ENCODE data around the gene CASKIN2. TPM values are rescaled to one million over a fixed set of nuclear protein-coding genes. Genes with fewer than 3 reads are reported as not detected.

The CASKIN2 gene
- total RNA-seq, 1 donor: 0.10 TPM

DNA sequence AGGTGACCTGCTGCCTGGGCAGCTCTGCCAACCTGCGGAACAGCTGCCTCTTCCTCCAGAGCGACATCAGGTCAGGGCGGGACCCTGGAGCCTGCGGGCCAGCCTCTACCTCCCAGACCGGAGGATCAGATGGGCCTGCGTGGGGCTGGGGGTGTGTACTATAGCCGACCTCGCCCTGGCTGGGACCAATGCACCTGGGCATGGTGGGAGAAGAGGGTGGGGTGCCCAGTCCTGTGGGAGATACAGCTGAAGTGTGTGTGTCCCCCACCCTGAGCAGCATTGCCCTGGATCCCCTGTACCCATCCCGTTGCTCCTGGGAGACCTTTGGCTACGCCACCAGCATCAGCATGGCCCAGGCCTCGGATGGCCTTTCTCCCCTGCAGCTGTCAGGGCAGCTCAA, 19.3 kb downstream of the CASKIN2 start:
- H3K9me3 ChIP-seq (ENCODE audit: low read depth, low read length): no peaks in the 10 kb centered on the region
- no peaks in the 10 kb centered on the region for H3K4me1 ChIP-seq (ENCODE audit: insufficient read depth, low read length)
- H3K4me3 ChIP-seq (ENCODE audit: low read length): no peak overlapping the region
- no peaks in the 10 kb centered on the region for H3K27me3 ChIP-seq (ENCODE audit: insufficient read depth, low read length)

DNA sequence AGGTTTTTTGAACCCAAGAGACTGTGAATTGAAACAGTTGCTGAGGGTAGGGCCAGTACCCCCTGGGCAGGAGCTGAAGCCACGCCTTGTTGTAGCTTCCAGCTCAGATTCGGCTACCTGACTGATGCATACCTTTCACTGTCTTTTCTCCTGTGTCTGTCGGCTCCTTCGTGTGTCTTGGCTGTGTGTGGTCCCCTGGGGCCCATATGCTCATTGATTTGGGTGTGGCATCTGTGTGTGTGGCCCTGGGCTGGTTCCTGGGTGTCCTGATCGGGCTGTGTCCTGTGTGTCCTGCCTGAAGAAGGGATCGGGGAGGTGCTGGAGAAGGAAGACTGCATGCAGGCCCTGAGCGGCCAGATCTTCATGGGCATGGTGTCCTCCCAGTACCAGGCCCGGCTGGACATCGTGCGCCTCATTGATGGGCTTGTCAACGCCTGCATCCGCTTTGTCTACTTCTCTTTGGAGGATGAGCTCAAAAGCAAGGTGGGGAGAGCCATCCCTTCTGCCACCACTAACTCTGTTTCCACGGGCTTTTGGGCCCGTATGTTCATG, 20.9 kb downstream of the CASKIN2 start:
- Histone ChIP-seq H3K27me3 (ENCODE audit: insufficient read depth, low read length) (no peaks in the 10 kb centered on the region), H3K4me3 (ENCODE audit: low read length) (no peak overlapping the region), H3K9me3 (ENCODE audit: low read depth, low read length) (no peaks in the 10 kb centered on the region), H3K4me1 (ENCODE audit: insufficient read depth, low read length) (no peaks in the 10 kb centered on the region)

GRCh38 chr17:75493476-75494129, 21.7 kb downstream of the CASKIN2 start:
- Histone ChIP-seq H3K27me3 (ENCODE audit: insufficient read depth, low read length) (no peaks in the 10 kb centered on the region), H3K4me3 (ENCODE audit: low read length) (no peak overlapping the region), H3K4me1 (ENCODE audit: insufficient read depth, low read length) (no peaks in the 10 kb centered on the region), H3K9me3 (ENCODE audit: low read depth, low read length) (no peaks in the 10 kb centered on the region)

DNA sequence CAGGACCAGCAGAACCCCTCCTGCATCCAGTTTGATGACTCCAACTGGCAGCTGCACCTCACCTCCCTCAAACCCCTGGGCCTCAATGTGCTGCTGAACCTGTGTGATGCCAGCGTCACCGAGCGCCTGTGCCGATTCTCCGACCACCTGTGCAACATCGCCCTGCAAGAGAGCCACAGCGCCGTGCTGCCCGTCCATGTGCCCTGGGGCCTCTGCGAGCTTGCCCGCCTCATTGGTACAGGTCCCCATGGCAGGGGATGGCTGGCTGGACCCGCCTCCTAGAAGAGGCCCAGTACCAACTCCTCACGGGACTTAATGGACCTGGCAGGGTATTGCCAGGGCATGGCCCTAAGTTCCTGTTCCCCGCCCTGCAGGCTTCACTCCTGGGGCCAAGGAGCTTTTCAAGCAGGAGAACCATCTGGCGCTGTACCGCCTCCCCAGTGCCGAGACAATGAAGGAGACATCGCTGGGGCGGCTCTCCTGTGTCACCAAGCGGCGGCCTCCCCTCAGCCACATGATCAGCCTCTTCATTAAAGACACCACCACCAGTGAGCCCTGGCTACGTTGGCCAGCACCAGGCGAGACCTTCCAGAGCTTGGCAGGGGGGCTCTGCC, 22.7 kb downstream of the CASKIN2 start:
- Histone ChIP-seq H3K4me3 (ENCODE audit: low read length) (no peak overlapping the region), H3K27me3 (ENCODE audit: insufficient read depth, low read length) (no peaks in the 10 kb centered on the region), H3K4me1 (ENCODE audit: insufficient read depth, low read length) (peaks cover 9% of the 10 kb centered on the region), H3K9me3 (ENCODE audit: low read depth, low read length) (no peaks in the 10 kb centered on the region)

- Histone ChIP-seq H3K27me3 (ENCODE audit: insufficient read depth, low read length) (no peaks in the 10 kb centered on the region), H3K4me1 (ENCODE audit: insufficient read depth, low read length) (peaks cover 18% of the 10 kb centered on the region), H3K9me3 (ENCODE audit: low read depth, low read length) (no peaks in the 10 kb centered on the region), H3K4me3 (ENCODE audit: low read length) (no peak overlapping the region)
Observed at GRCh38 chr17:75491680-75492079, 23.7 kb downstream of the CASKIN2 start.

DNA sequence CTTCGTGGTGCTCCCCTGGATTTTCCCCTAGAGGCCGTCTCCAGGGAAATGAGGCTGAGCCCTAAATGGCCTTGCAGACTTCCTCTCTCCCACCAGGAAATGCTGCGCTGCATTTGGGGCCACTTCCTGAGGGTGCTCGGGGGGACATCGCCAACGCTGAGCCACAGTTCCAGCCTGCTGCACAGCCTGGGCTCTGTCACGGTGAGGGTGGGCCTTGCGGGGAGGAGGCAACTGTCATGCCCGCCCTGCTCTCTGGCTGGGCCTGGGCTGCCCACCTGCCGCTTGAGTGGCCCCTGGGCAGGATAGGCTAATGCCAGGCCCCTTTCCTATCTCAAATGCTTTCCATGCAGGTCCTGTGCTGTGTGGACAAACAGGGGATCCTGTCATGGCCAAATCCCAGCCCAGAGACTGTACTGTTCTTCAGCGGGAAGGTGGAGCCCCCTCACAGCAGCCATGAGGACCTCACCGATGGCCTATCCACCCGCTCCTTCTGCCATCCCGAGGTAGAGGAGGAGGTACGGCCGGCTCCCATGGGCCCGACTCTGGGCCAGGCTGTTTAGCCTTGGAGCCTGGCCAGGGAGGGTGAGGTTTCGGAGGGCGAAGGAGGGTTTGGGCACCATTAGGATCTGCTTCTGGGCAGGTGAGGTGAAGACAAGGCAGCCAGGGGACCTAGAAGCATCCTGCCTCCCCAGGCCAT, 24.2 kb downstream of the CASKIN2 start:
- no peaks in the 10 kb centered on the region for H3K27me3 ChIP-seq (ENCODE audit: insufficient read depth, low read length)
- no peak overlapping the region for H3K4me3 ChIP-seq (ENCODE audit: low read length)
- peaks cover 24% of the 10 kb centered on the region for H3K4me1 ChIP-seq (ENCODE audit: insufficient read depth, low read length)
- no peaks in the 10 kb centered on the region for H3K9me3 ChIP-seq (ENCODE audit: low read depth, low read length)

GRCh38 chr17:75490173-75490743, 25.1 kb downstream of the CASKIN2 start:
- H3K27me3 ChIP-seq (ENCODE audit: insufficient read depth, low read length): no peaks in the 10 kb centered on the region
- no peak overlapping the region for H3K4me3 ChIP-seq (ENCODE audit: low read length)
- H3K9me3 ChIP-seq (ENCODE audit: low read depth, low read length): no peaks in the 10 kb centered on the region
- H3K4me1 ChIP-seq (ENCODE audit: insufficient read depth, low read length): peaks cover 25% of the 10 kb centered on the region

DNA sequence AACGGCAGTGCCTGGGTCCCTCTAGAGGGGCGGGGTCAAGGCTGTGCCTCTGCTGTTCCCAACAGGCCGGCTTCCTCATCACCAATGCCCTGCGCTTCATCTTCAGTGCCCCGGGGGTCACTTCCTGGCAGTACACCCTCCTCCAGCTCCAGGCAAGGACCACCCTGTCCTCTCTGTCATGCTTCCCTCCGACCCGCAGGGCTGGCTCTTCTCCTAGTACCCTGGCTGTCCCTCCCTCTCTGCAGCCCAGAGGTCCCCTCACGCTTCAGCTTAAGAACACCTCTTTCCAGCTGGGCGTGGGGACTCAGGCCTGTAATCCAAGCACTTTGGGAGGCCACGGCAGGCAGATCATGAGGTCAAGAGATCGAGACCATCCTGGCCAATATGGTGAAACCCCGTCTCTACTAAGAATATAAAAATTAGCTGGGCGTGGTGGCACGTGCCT, 25.8 kb downstream of the CASKIN2 start:
- no peaks in the 10 kb centered on the region for H3K27me3 ChIP-seq (ENCODE audit: insufficient read depth, low read length)
- no peaks in the 10 kb centered on the region for H3K9me3 ChIP-seq (ENCODE audit: low read depth, low read length)
- peaks cover 25% of the 10 kb centered on the region for H3K4me1 ChIP-seq (ENCODE audit: insufficient read depth, low read length)
- no peak overlapping the region for H3K4me3 ChIP-seq (ENCODE audit: low read length)

DNA sequence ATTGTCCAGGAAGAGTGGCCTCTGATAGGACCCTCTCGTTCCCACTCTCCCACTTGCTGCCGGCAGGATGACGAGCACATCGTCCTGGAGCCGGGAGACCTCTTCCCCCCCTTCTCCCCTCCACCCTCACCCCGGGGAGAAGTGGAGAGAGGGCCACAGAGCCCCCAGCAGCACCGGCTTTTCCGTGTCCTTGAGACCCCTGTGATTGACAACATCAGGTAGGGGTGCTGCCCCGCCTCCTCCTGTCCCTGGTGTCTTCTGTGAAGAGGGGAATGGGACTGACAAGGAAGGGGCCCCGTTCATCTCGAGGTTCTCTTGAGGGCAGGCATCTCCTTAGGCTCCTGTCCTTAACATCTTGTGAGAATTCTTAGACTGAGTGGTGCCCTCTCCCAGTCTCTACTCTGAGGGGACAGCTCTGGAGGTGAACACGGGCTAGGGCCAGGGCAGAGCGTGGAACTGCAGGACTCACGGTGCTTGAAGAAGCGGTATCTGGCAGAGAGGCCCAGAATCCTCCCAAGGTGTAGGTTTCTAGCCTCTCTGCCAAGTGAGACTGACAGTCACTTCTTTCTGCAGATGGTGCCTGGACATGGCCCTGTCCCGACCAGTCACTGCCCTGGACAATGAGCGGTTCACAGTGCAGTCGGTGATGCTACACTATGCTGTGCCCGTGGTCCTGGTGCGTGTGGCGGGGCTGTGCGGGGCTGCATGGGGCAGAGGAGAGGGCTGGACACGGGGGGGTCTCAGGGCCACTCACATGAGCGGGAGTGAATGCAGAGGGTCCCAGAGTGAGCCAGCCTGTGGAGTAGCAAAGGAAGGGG, 26.4 kb downstream of the CASKIN2 start:
- H3K9me3 ChIP-seq (ENCODE audit: low read depth, low read length): no peaks in the 10 kb centered on the region
- H3K4me3 ChIP-seq (ENCODE audit: low read length): no peak overlapping the region
- no peaks in the 10 kb centered on the region for H3K27me3 ChIP-seq (ENCODE audit: insufficient read depth, low read length)
- peaks cover 25% of the 10 kb centered on the region for H3K4me1 ChIP-seq (ENCODE audit: insufficient read depth, low read length)

DNA sequence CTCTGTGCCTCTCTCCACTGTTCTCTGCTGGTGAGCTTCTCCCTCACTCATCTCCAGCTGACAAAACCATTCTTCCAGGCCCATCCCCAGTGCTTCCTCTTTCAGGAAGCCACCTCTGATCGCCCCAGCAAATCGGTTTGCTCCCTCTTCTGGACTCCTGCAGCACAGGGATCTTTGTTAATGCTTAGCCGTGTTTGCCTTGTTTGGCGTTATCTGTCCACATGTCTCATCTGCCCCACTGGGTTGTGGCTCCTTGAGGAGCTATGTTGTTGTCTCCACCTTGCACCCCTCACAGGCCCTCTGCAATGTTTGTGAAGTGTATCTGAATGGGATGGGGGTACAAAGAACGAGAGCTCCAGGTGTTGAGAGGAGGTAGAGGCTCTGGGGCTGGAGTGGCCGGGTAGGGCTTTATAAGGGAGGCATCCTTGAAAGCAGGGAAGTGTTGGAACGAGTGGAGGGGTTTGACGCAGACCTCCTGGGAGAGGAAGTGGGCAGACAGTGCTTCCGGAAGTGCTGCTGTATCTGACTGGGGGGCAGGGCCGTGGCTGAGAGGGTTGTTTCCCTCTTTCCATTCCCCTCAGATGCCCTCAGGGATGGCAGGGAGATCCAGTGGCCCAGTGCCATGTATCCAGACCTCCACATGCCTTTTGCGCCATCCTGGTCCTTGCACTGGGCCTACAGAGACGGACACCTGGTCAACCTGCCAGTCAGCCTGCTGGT, 27.8 kb downstream of the CASKIN2 start:
- H3K9me3 ChIP-seq (ENCODE audit: low read depth, low read length): no peaks in the 10 kb centered on the region
- peaks cover 25% of the 10 kb centered on the region for H3K4me1 ChIP-seq (ENCODE audit: insufficient read depth, low read length)
- H3K27me3 ChIP-seq (ENCODE audit: insufficient read depth, low read length): no peaks in the 10 kb centered on the region
- H3K4me3 ChIP-seq (ENCODE audit: low read length): no peak overlapping the region

GRCh38 chr17:75486951-75487350, 28.4 kb downstream of the CASKIN2 start:
- no peaks in the 10 kb centered on the region for H3K27me3 ChIP-seq (ENCODE audit: insufficient read depth, low read length)
- no peaks in the 10 kb centered on the region for H3K9me3 ChIP-seq (ENCODE audit: low read depth, low read length)
- H3K4me1 ChIP-seq (ENCODE audit: insufficient read depth, low read length): peaks cover 25% of the 10 kb centered on the region
- H3K4me3 ChIP-seq (ENCODE audit: low read length): no peak overlapping the region

DNA sequence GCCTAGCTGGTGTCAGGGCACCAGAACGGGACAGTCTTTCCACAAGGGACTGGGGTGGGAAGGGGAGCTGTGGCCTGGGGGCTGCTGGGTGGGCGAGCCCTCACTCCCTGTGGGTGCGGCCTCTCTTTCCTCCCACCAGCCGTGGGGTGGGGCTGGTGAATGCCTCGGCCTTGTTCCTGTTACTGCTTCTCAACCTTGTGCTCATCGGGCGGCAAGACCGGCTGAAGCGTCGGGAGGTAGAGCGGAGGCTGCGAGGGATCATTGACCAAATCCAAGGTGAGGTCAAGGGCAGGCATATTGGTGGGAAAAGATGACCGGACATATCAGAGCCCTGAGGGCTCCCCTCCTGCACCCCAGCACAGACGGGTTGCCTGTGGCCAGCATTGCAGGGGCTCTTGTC, 29.2 kb downstream of the CASKIN2 start:
- Histone ChIP-seq H3K4me3 (ENCODE audit: low read length) (no peak overlapping the region), H3K9me3 (ENCODE audit: low read depth, low read length) (no peaks in the 10 kb centered on the region), H3K4me1 (ENCODE audit: insufficient read depth, low read length) (peaks cover 25% of the 10 kb centered on the region), H3K27me3 (ENCODE audit: insufficient read depth, low read length) (no peaks in the 10 kb centered on the region)

DNA sequence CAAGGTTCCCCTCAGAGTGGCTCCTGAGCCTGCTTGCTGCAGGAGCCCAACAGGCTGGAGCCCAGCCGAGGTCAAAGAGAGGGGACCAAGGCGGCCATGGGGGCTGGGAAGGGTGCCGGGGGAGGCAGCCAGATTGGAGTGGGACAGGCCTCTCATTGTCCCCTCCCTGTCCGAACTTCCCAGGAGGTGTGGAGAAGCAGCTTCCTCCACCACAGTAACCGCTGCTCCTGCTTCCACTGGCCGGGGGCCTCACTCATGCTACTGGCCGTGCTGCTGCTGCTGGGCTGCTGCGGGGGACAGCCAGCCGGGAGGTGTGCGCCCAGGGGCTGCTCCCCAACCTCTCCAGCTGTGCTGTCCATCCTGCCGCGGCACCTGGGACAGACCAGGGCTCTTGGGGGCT, 29.6 kb downstream of the CASKIN2 start:
- Histone ChIP-seq H3K9me3 (ENCODE audit: low read depth, low read length) (no peaks in the 10 kb centered on the region), H3K4me3 (ENCODE audit: low read length) (no peak overlapping the region), H3K4me1 (ENCODE audit: insufficient read depth, low read length) (peaks cover 25% of the 10 kb centered on the region), H3K27me3 (ENCODE audit: insufficient read depth, low read length) (no peaks in the 10 kb centered on the region)

Measured in mononuclear cell (primary cell).